Peyer's patch (tissue), 4 donors: ENCODE results near the gene ITGAL. TPM values are rescaled to one million over a fixed set of nuclear protein-coding genes. Genes with fewer than 3 reads are reported as not detected.
A peak's percentile ranks its signal among the peaks of the same experiment; 100 is the strongest.

Experiments
- DNase-seq, 3 donors: peaks; one replicate each; pipeline ENCODE4 v3.0.0-alpha.2; 2017 to 2019
- H3K27ac ChIP-seq, 4 donors: fragments of 200-600 bp; sonication (generic); one replicate each; pipeline ENCODE4 v1.5.1; 2016 to 2019
- H3K27me3 ChIP-seq, 2 donors: fragments of 200-600 bp; sonication (generic); one replicate each; pipeline ENCODE4 v1.5.1; 2019
- H3K36me3 ChIP-seq, 3 donors: fragments of 200-600 bp; sonication (generic); one replicate each; pipeline ENCODE4 v1.5.1; 2016 to 2019
- H3K4me1 ChIP-seq, 4 donors: fragments of 200-600 bp; sonication (generic); one replicate each; pipeline ENCODE4 v1.5.1; 2016 to 2019
- H3K4me3 ChIP-seq, 4 donors: fragments of 200-600 bp; sonication (generic); 1 replicate in 3 of 4; 2 replicates in 1 of 4; pipeline ENCODE4 v1.5.1; 2016 to 2019; ENCODE audit warnings: mild to moderate bottlenecking in 1 of 4
- H3K9me3 ChIP-seq, 4 donors: fragments of 200-600 bp; sonication (generic); one replicate each; pipeline ENCODE4 v1.5.1; 2016 to 2019; ENCODE audit warnings: mild to moderate bottlenecking in 1 of 4
- POLR2A ChIP-seq, 2 donors: fragments of 450-650 bp; IDR thresholded peaks; one replicate each; pipeline ENCODE4 v1.5.1; 2017; ENCODE audit warnings: antibody characterized with exemption in 2 of 2, mild to moderate bottlenecking in 2 of 2, moderate library complexity in 2 of 2
- total RNA-seq, 4 donors: library from RNA; depleted of rRNA; stranded (reverse); fragments of >200 nt; gene quantifications; one replicate each; pipeline ENCODE4 v1.1.0, GENCODE V29; 2016
- TF ChIP-seq, protein P1 (sequence below), 6 experiments: fragments of 450-650 bp in 4 of 6; fragments of 200-600 bp in 2 of 6; sonication (generic) in 1 of 6; IDR thresholded peaks; one replicate each; pipeline ENCODE4 v1.5.1; 2017 to 2019; ENCODE audit warnings: antibody characterized with exemption in 6 of 6, mild to moderate bottlenecking in 3 of 6, moderate library complexity in 1 of 6

The ITGAL gene
- total RNA-seq, 4 donors from 2014 or later: 4.3 to 52.0 (median 13.0) TPM

GRCh38 chr16:30523768-30524574, 51.4 kb downstream of the ITGAL start:
- TF ChIP-seq, protein P1, sequence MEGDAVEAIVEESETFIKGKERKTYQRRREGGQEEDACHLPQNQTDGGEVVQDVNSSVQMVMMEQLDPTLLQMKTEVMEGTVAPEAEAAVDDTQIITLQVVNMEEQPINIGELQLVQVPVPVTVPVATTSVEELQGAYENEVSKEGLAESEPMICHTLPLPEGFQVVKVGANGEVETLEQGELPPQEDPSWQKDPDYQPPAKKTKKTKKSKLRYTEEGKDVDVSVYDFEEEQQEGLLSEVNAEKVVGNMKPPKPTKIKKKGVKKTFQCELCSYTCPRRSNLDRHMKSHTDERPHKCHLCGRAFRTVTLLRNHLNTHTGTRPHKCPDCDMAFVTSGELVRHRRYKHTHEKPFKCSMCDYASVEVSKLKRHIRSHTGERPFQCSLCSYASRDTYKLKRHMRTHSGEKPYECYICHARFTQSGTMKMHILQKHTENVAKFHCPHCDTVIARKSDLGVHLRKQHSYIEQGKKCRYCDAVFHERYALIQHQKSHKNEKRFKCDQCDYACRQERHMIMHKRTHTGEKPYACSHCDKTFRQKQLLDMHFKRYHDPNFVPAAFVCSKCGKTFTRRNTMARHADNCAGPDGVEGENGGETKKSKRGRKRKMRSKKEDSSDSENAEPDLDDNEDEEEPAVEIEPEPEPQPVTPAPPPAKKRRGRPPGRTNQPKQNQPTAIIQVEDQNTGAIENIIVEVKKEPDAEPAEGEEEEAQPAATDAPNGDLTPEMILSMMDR (IDR thresholded peaks at IDR 0.05): no peak
- TF ChIP-seq POLR2A (IDR thresholded peaks at IDR 0.05): no peak
- DNase-seq: no peak
- H3K4me1 ChIP-seq: peaks cover 0 to 40% (median 2%) of the 10 kb centered on the region in 4 donors
- H3K9me3 ChIP-seq: no peaks in the 10 kb centered on the region
- peaks cover 0 to 12% (median 0%) of the 10 kb centered on the region in 3 donors for H3K36me3 ChIP-seq
- no peak overlapping the region for H3K27ac ChIP-seq
- H3K4me3 ChIP-seq: no peak overlapping the region
- no peaks in the 10 kb centered on the region for H3K27me3 ChIP-seq

- H3K9me3 ChIP-seq: no peaks in the 10 kb centered on the region
- DNase-seq: no peak
- TF ChIP-seq POLR2A (IDR thresholded peaks at IDR 0.05): no peak
- TF ChIP-seq, protein P1 (IDR thresholded peaks at IDR 0.05): no peak
- H3K36me3 ChIP-seq: peaks cover 0 to 12% (median 0%) of the 10 kb centered on the region in 3 donors
- peaks cover 0 to 40% (median 2%) of the 10 kb centered on the region in 4 donors for H3K4me1 ChIP-seq
- peak overlapping the region in 1 of 4 donors; percentile 85 for H3K4me3 ChIP-seq
- H3K27ac ChIP-seq: no peak overlapping the region
- H3K27me3 ChIP-seq: no peaks in the 10 kb centered on the region
Observed at GRCh38 chr16:30524575-30525568, 52.3 kb downstream of the ITGAL start.

GRCh38 chr16:30525844-30526136, 53.2 kb downstream of the ITGAL start:
- H3K27ac ChIP-seq: peak overlapping the region; percentile 92 to 100 (median 98)
- TF ChIP-seq POLR2A (IDR thresholded peaks at IDR 0.05): no peak
- TF ChIP-seq, protein P1 (IDR thresholded peaks at IDR 0.05): no peak
- H3K4me1 ChIP-seq: peaks cover 0 to 40% (median 2%) of the 10 kb centered on the region in 4 donors
- no peaks in the 10 kb centered on the region for H3K9me3 ChIP-seq
- DNase-seq: no peak
- H3K4me3 ChIP-seq: peak overlapping the region; percentile 73 to 97 (median 89)
- peaks cover 0 to 15% (median 0%) of the 10 kb centered on the region in 3 donors for H3K36me3 ChIP-seq
- no peaks in the 10 kb centered on the region for H3K27me3 ChIP-seq

DNA sequence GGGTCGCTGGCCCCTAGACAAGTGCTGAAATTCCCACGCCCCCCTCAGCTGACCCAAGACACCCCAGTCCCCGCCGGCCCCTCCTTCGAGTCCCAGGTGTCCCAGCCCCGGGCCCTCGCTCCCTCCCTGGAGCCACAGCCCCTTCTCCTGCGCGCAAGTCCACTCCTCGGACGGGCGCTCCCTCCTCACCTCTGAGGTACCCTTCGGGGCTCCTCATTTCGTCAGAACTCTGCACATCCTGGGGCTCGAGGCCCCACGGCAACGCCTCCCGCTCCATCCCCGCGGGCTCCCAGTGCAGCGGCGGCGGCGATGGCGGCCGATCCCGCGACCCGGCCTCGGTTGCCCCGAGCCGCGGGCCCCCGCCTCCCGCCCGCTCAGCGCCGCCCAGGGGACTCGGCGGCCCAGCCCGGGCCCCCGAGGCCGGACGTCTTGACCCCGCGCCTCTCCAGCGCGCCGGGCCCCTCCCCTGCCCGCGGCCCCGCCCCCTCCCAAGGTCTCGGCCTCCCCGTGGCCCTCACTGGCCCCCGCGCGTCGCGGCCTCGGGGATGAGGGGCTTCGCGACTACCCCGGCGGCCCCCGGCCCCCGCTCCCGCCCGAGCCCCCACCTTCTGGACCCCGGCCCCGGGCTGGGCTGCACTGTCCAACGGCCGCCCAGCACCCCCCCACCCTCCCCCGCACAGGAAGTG, 53.7 kb downstream of the ITGAL start, which contains the start of gene ZNF768:
TSS of gene ZNF768 (minus strand) at position 430 of the 686 bp plus-strand sequence. CDS start at position 277, 153 bp downstream.
- Histone ChIP-seq H3K27ac (peak within 1 kb of the TSS; percentile 92 to 100 (median 98)), H3K9me3 (no peaks in the 10 kb centered on the region), H3K27me3 (no peaks in the 10 kb centered on the region), H3K4me1 (peaks cover 0 to 40% (median 2%) of the 10 kb centered on the region in 4 donors), H3K4me3 (peak within 1 kb of the TSS; percentile 73 to 97 (median 89)), H3K36me3 (peaks cover 0 to 15% (median 0%) of the 10 kb centered on the region in 3 donors)
- TF ChIP-seq, protein P1 (IDR thresholded peaks at IDR 0.05): no peak
- TF ChIP-seq POLR2A (IDR thresholded peaks at IDR 0.05): peak in 1 of 2 donors; percentile 45
- DNase-seq: peak in 2 of 3 donors; percentile 40 to 59
